Skin epidermis (tissue), 12 donors: ENCODE results near the gene IDS.
"Not testable (repeated sequence)": the region's sequence is repeated elsewhere in the genome, so short reads cannot be mapped to it uniquely, and the experiment has no call there.

Experiments used
- H3K27ac ChIP-seq, 21 experiments: fragments of 200-600 bp; sonication (generic) in 11 of 21; one replicate each; pipeline ENCODE4 v1.5.0; 2020; ENCODE audit warnings: mild to moderate bottlenecking in 3 of 21, inconsistent platforms in 2 of 21, moderate library complexity in 2 of 21
- H3K4me3 ChIP-seq, 7 experiments: fragments of 200-600 bp; sonication (generic) in 2 of 7; one replicate each; pipeline ENCODE4 v1.5.0; 2020; ENCODE audit warnings: inconsistent platforms in 2 of 7, mild to moderate bottlenecking in 2 of 7, moderate library complexity in 1 of 7

IDS gene

GRCh38 chrX:149504915-149505651 is at the start of gene IDS:
Gene IDS, minus strand, starts transcription at chrX:149505306. Its CDS starts 169 bp downstream, at chrX:149505137.
- Histone ChIP-seq H3K4me3 (peak within 1 kb of the TSS; percentile 36 to 57 (median 51)), H3K27ac (peak within 1 kb of the TSS; percentile 58 to 94 (median 88))

- H3K4me3 ChIP-seq, H3K27ac ChIP-seq: not testable (repeated sequence)
Observed at GRCh38 chrX:149551939-149552248, 46.8 kb upstream of the IDS start.

GRCh38 chrX:149551245-149551938 is 46.3 kb upstream of the IDS start:
- not testable (repeated sequence) for H3K27ac ChIP-seq, H3K4me3 ChIP-seq

GRCh38 chrX:149550454-149550853 is 45.3 kb upstream of the IDS start:
- not testable (repeated sequence) for H3K4me3 ChIP-seq, H3K27ac ChIP-seq

- not testable (repeated sequence) for H3K27ac ChIP-seq, H3K4me3 ChIP-seq
Observed at GRCh38 chrX:149549701-149550100, 44.6 kb upstream of the IDS start, which contains the start of gene HSFX3. Gene HSFX3, minus strand, starts transcription at chrX:149549924. Its CDS starts 72 bp downstream, at chrX:149549852.

GRCh38 chrX:149547782-149548181 is 42.7 kb upstream of the IDS start:
- not testable (repeated sequence) for H3K27ac ChIP-seq, H3K4me3 ChIP-seq

GRCh38 chrX:149546962-149547361 is 41.9 kb upstream of the IDS start:
- not testable (repeated sequence) for H3K27ac ChIP-seq, H3K4me3 ChIP-seq

GRCh38 chrX:149545545-149546543 is 40.7 kb upstream of the IDS start:
- not testable (repeated sequence) for H3K4me3 ChIP-seq, H3K27ac ChIP-seq

- Histone ChIP-seq H3K4me3 (peak overlapping the region; percentile 45 to 71 (median 57)), H3K27ac (peak overlapping the region; percentile 14 to 91 (median 85))
Observed at GRCh38 chrX:149541521-149542047, 36.5 kb upstream of the IDS start.

GRCh38 chrX:149540621-149541520 is 35.8 kb upstream of the IDS start, which contains the start of gene EOLA1:
Gene EOLA1, plus strand, starts transcription at chrX:149541012. Its CDS starts 4,619 bp downstream, at chrX:149545631.
- peak within 1 kb of the TSS; percentile 48 to 91 (median 85) for H3K27ac ChIP-seq

GRCh38 chrX:149540131-149540620 is 35.1 kb upstream of the IDS start:
- H3K27ac ChIP-seq: peak overlapping the region; percentile 9 to 91 (median 85)
- H3K4me3 ChIP-seq: peak overlapping the region; percentile 45 to 71 (median 57)

More at GRCh38 chrX:149540621-149541520, 35.8 kb upstream of the IDS start, which contains the start of gene EOLA1:
- peak within 1 kb of the TSS; percentile 45 to 71 (median 57) for H3K4me3 ChIP-seq

- Histone ChIP-seq H3K4me3 (peak overlapping the region; percentile 35 to 71 (median 53)), H3K27ac (peak overlapping the region in 16 of 21 experiments; percentile 58 to 89 (median 76))
Observed at GRCh38 chrX:149539283-149540130, 34.4 kb upstream of the IDS start.

- H3K27ac ChIP-seq: not testable (repeated sequence)
Observed at GRCh38 chrX:149537474-149537873, 32.4 kb upstream of the IDS start.

GRCh38 chrX:149534926-149535602 is 30.0 kb upstream of the IDS start:
- not testable (repeated sequence) for H3K4me3 ChIP-seq, H3K27ac ChIP-seq

More at GRCh38 chrX:149537474-149537873, 32.4 kb upstream of the IDS start:
- not testable (repeated sequence) for H3K4me3 ChIP-seq

- not testable (repeated sequence) for H3K27ac ChIP-seq, H3K4me3 ChIP-seq
Observed at GRCh38 chrX:149533999-149534398, 28.9 kb upstream of the IDS start.

- not testable (repeated sequence) for H3K27ac ChIP-seq, H3K4me3 ChIP-seq
Observed at GRCh38 chrX:149532868-149533267, 27.8 kb upstream of the IDS start.

GRCh38 chrX:149531599-149531998 is 26.5 kb upstream of the IDS start:
- Histone ChIP-seq H3K27ac (no peak overlapping the region), H3K4me3 (no peak overlapping the region)
